SK-N-SH (cell line): Measurements from ENCODE around the gene MYNN. TPM values are rescaled to one million over a fixed set of nuclear protein-coding genes. Genes with fewer than 3 reads are reported as not detected.

Experiments used
- CTCF ChIA-PET: fragments of 300-600, 350-600 bp; formaldehyde crosslinking; extraction: SDS; loops from one replicate; lab custom pipeline; 2021; lab: Yijun Ruan, JAX
- POLR2A ChIA-PET: fragments of 350-600 bp; sonication (Branson Sonifier 250); formaldehyde crosslinking; extraction: SDS; loops from one replicate; lab custom pipeline; 2020; ENCODE audit warnings: antibody characterized with exemption, inconsistent platforms; lab: Yijun Ruan, JAX
- DNase-seq: peaks from one replicate; pipeline ENCODE4 v3.0.0; 2012
- H2AFZ ChIP-seq: fragments of 200-600 bp; sonication (generic); 2 replicates; pipeline ENCODE4 v1.8.1; 2016; ENCODE audit warnings: antibody characterized with exemption, mild to moderate bottlenecking, low read depth
- H3F3A ChIP-seq: fragments of 200-600 bp; sonication (generic); replicated peaks from 2 replicates; pipeline ENCODE3; 2016; ENCODE audit warnings: antibody characterized with exemption, mild to moderate bottlenecking; ENCODE audit not compliant: insufficient read depth
- H3K27ac ChIP-seq, 2 experiments: fragments of 200-500 bp in 1 of 2; fragments of 200-600 bp in 1 of 2; sonication (Bioruptor generic) in 1 of 2; sonication (generic), shearing (Covaris generic) in 1 of 2; 2 replicates each; pipeline versions ENCODE4 v1.5.1 to v1.6.1; 2014 to 2016; ENCODE audit warnings: low read depth in 2 of 2, inconsistent platforms in 1 of 2, low read length in 1 of 2, mild to moderate bottlenecking in 1 of 2, mixed read lengths in 1 of 2
- H3K27me3 ChIP-seq: fragments of 200-600 bp; sonication (generic), shearing (Covaris generic); 2 replicates; pipeline ENCODE4 v1.6.1; 2016; ENCODE audit warnings: mixed run types; ENCODE audit not compliant: insufficient read depth
- H3K36me3 ChIP-seq, 2 experiments: fragments of 200-500 bp in 1 of 2; fragments of 200-600 bp in 1 of 2; sonication (Bioruptor generic) in 1 of 2; sonication (generic) in 1 of 2; replicated peaks in 1 of 2; 2 replicates each; pipeline versions ENCODE3 to v1.5.1; 2014 to 2016; ENCODE audit warnings: low read length in 1 of 2, mild to moderate bottlenecking in 1 of 2; ENCODE audit not compliant: insufficient read depth in 2 of 2, control insufficient read depth in 1 of 2
- H3K4me1 ChIP-seq, 2 experiments: fragments of 200-500 bp in 1 of 2; fragments of 200-600 bp in 1 of 2; sonication (Bioruptor generic) in 1 of 2; sonication (generic), shearing (Covaris generic) in 1 of 2; 2 replicates each; pipeline versions ENCODE4 v1.5.1 to v1.6.1; 2014 to 2016; ENCODE audit warnings: low read depth in 1 of 2, low read length in 1 of 2, mixed run types in 1 of 2; ENCODE audit not compliant: insufficient read depth in 2 of 2, control insufficient read depth in 1 of 2
- H3K4me2 ChIP-seq: fragments of 200-600 bp; sonication (generic), shearing (Covaris generic); 2 replicates; pipeline ENCODE4 v1.6.1; 2017; ENCODE audit warnings: mixed run types
- H3K4me3 ChIP-seq, 2 experiments: fragments of 200-500 bp in 1 of 2; fragments of 200-600 bp in 1 of 2; sonication (Bioruptor generic) in 1 of 2; sonication (generic), shearing (Covaris generic) in 1 of 2; 2 replicates each; pipeline versions ENCODE4 v1.5.1 to v1.8.1; 2014 to 2016; ENCODE audit warnings: low read depth in 2 of 2, inconsistent platforms in 1 of 2, low read length in 1 of 2, mild to moderate bottlenecking in 1 of 2, mixed read lengths in 1 of 2, moderate library complexity in 1 of 2
- H3K79me2 ChIP-seq: fragments of 200-600 bp; sonication (generic); 2 replicates; pipeline ENCODE4 v1.8.1; 2017; ENCODE audit warnings: mild to moderate bottlenecking; ENCODE audit not compliant: insufficient read depth
- H3K9ac ChIP-seq: fragments of 200-600 bp; sonication (generic); 2 replicates; pipeline ENCODE4 v1.6.1; 2017; ENCODE audit warnings: mixed run types
- H3K9me2 ChIP-seq: fragments of 200-600 bp; sonication (generic); 2 replicates; pipeline ENCODE4 v1.6.1; 2017; ENCODE audit warnings: mixed run types
- H3K9me3 ChIP-seq: fragments of 200-600 bp; sonication (generic); 2 replicates; pipeline ENCODE4 v1.6.1; 2017; ENCODE audit warnings: mixed run types, mild to moderate bottlenecking, moderate library complexity
- H4K20me1 ChIP-seq: fragments of 200-600 bp; sonication (generic); 2 replicates; pipeline ENCODE4 v1.6.1; 2017; ENCODE audit warnings: mild to moderate bottlenecking, mixed run types; ENCODE audit not compliant: insufficient read depth
- EZH2phosphoT487 ChIP-seq: fragments of 200-600 bp; sonication (generic); IDR thresholded peaks from 2 replicates; pipeline ENCODE4 v1.6.1; 2017; ENCODE audit warnings: low read depth, mixed run types, mild to moderate bottlenecking, antibody characterized with exemption, moderate library complexity, borderline replicate concordance
- REST ChIP-seq: IDR thresholded peaks from 2 replicates; pipeline ENCODE4 v1.6.1; 2012; ENCODE audit warnings: mild to moderate bottlenecking, low read depth, low read length, moderate library complexity
- SMC3 ChIP-seq: IDR thresholded peaks from 2 replicates; pipeline ENCODE4 v1.6.1; 2012; ENCODE audit warnings: low read depth, low read length, improper control_type of control experiment
- TAF1 ChIP-seq: IDR thresholded peaks from 2 replicates; pipeline ENCODE4 v1.6.1; 2012; ENCODE audit warnings: low read depth, mild to moderate bottlenecking, low read length, moderate library complexity, borderline replicate concordance
- TEAD4 ChIP-seq: IDR thresholded peaks from 2 replicates; pipeline ENCODE4 v1.4.0; 2012; ENCODE audit warnings: mild to moderate bottlenecking, borderline replicate concordance; ENCODE audit not compliant: insufficient read depth
- USF1 ChIP-seq: IDR thresholded peaks from 2 replicates; pipeline ENCODE4 v1.4.0; 2012; ENCODE audit warnings: low read depth, borderline replicate concordance
- ZBTB33 ChIP-seq: IDR thresholded peaks from 2 replicates; pipeline ENCODE4 v1.4.0; 2012; ENCODE audit warnings: low read depth, borderline replicate concordance
- WGBS: methylation state at CpG from one replicate; pipeline ENCODE4 v1.1.6; 2017; ENCODE audit warnings: low lambda C conversion rate; 5-methylcytosine and 5-hydroxymethylcytosine counted together
- polyA plus RNA-seq, 3 experiments: library from polyadenylated mRNA; depleted of rRNA; stranded (reverse); fragments of >200 nt; gene quantifications; 2 replicates each; pipeline ENCODE4 v1.2.3, GENCODE V29; 2012

Gene MYNN
- polyA plus RNA-seq, 1 of the 3 experiments (the other 2 are of a cell fraction) = 9.7 TPM

GRCh38 chr3:169739067-169739466 lies 34.1 kb upstream of the MYNN start:
- H3K79me2 ChIP-seq = no peaks in the 10 kb centered on the region
- 12% methylated on average over 2 of the region's 2 CpGs for WGBS
- POLR2A ChIA-PET = no interaction called here

More at GRCh38 chr3:169739067-169739466, 34.1 kb upstream of the MYNN start:
- Histone ChIP-seq H3K9me3 (peaks cover 8% of the 10 kb centered on the region; the same call in 1 of the 2 replicates), H4K20me1 (no peaks in the 10 kb centered on the region), H3K27me3 (no peaks in the 10 kb centered on the region), H3K4me1 (no peaks in the 10 kb centered on the region), H3K36me3 (no peaks in the 10 kb centered on the region), H3K27ac (no peak overlapping the region), H3K9ac (no peak overlapping the region), H2AFZ (no peak overlapping the region), H3F3A (no peaks in the 10 kb centered on the region)
- no peak for DNase-seq
- TF ChIP-seq SMC3 (no peak), EZH2phosphoT487 (no peak), REST (no peak), TEAD4 (no peak), USF1 (no peak), TAF1 (no peak), ZBTB33 (no peak)
- TF ChIP-seq, all 33 proteins: peak for 0
- Histone ChIP-seq H3K4me3 (no peak overlapping the region), H3K4me2 (no peak overlapping the region), H3K9me2 (no peaks in the 10 kb centered on the region)
- CTCF ChIA-PET = interaction anchor here (1.1 to 1.6 kb wide), 2 partner anchors 15 to 590 kb away, joined by 3 to 5 read pairs; no protein-coding TSS in a partner anchor
